GM19023 (cell line): ENCODE results near the gene SYNM.
"Not testable (repeated sequence)": the region's sequence is repeated elsewhere in the genome, so short reads cannot be mapped to it uniquely, and the experiment has no call there.

Source experiments
- ATAC-seq: cut with Tn5 transposase; IDR thresholded peaks from one replicate; pipeline ENCODE4 v1.9.1; 2021; ENCODE audit warnings: mild to moderate bottlenecking, moderate library complexity; ENCODE audit not compliant: unreplicated experiment

SYNM gene

DNA sequence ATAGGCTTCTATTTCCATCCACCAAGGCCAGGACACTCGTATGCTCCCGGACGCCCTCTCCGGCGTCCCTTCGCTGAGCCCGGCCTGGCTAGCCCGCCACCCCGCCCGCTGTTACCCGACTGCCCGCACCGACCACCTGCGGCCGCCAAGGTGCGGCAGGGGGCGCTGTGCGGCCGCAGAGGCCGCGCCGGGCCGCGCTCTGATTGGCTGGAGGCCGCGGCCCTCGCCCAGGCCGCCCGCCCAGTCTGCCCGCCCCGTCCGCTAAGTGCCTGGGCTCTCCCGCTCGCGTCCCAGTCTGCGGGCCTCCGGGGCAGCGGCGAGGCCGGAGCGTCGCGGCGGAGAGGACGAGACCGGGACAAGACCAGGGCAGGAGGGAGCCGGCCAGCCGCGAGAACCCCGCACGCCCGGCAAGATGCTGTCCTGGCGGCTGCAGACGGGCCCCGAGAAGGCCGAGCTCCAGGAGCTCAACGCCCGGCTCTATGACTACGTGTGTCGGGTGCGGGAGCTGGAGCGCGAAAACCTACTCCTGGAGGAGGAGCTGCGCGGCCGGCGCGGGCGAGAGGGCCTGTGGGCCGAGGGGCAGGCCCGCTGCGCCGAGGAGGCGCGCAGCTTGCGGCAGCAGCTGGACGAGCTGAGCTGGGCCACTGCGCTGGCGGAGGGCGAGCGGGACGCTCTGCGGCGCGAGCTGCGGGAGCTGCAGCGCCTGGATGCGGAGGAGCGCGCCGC is at the start of gene SYNM:
TSS of gene SYNM (plus strand) at position 293 of the 726 bp plus-strand sequence. CDS start at position 413, 120 bp downstream.
- peak; percentile 65 for ATAC-seq

GRCh38 chr15:99055555-99056134 is 49.2 kb upstream of the SYNM start:
- no peak for ATAC-seq

- ATAC-seq = no peak
These were observed 47.9 kb upstream of the SYNM start for GRCh38 chr15:99057020-99057419.

GRCh38 chr15:99057697-99058420 is 47.0 kb upstream of the SYNM start:
- no peak for ATAC-seq

DNA sequence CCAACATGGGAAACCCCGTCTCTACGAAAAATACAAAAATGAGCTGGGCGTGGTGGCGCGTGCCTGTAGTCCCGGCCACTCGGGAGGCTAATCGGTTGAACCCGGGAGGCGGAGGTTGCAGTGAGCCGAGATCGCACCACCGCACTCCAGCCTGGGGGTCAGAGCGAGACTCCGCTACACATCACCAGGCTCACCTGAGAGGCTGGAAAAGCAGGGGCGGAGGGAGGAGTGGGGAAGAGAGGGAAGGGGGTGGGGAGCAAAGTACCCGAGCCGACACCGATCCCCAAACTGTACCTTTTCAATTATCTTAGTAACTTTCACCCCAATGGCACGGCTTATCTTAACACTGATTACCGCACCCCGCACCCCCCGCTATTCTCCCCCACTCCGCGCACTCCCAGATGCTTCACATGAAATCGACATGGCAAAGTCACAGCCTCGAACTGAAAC is 46.4 kb upstream of the SYNM start:
- no peak for ATAC-seq

GRCh38 chr15:99059010-99059981 is 45.6 kb upstream of the SYNM start:
- ATAC-seq = peak; percentile 81

DNA sequence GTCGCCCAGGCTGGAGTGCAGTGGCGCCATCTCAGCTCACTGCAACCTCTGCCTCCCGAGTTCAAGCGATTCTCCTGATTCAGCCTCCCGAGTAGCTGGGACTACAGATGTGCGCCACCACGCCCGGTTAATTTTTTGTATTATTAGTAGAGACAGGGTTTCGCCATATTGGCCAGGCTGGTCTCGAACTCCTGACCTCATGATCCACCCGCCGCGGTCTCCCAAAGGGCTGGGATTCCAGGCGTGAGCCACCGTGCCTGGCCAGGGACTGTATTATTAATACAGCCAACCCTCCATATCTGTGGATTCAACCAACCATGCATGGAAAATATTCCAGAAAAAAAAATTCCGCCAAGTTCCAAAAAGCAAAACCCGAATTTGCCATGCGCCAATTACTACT is 44.7 kb upstream of the SYNM start:
- not testable (repeated sequence) for ATAC-seq

- ATAC-seq = no peak
These were observed 42.7 kb upstream of the SYNM start for GRCh38 chr15:99062226-99062625.

- ATAC-seq = no peak
These were observed 36.7 kb upstream of the SYNM start for GRCh38 chr15:99068186-99068585.

- no peak for ATAC-seq
These were observed 34.7 kb upstream of the SYNM start for GRCh38 chr15:99070208-99070607.

- no peak for ATAC-seq
These were observed 33.7 kb upstream of the SYNM start for GRCh38 chr15:99071091-99071680.

- peak; percentile 39 for ATAC-seq
These were observed 31.7 kb upstream of the SYNM start for GRCh38 chr15:99073008-99073717.

DNA sequence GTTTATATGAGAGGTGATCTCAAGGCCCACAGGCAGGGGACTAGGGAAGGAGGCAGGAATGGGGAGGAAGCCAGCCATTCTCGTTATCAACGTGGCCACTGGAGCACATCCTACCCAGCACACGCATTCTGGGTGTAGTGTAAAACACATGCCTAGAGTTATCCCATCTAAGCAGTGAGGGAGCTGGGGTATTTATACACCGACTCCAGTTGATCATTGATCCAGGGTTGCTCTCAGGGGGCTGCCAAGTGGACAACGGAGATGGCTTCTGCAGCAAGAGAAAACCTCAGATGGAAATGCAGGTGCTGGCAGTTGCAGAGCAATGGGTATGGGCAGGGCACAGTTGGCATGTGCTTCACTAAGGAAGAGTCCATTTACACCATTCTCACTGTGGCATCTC is 30.4 kb upstream of the SYNM start:
- no peak for ATAC-seq

DNA sequence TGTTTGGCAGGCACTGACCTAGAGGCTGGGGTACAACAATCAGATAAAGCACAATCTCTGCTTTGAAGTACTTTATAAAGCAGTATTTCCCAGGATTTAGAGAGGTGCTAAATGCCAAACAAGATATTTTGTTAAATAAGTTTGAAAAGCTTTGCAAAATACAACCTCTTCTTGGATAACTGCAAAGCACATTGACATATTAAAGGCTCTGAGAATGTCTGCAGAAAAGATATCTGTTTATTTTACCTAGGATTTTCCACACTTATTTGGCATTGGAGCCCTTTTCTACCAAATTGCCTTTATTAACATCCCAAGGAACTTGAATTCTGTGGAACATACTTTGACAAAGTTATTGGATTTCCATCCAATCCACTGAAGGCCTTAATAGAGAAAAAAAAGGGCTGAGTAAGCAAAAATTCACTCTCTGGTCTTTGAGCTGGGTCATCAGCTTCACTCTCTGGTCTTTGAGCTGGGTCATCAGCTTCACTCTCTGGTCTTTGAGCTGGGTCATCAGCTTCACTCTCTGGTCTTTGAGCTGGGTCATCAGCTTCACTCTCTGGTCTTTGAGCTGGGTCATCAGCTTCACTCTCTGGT is 29.7 kb upstream of the SYNM start:
- ATAC-seq = not testable (repeated sequence)

DNA sequence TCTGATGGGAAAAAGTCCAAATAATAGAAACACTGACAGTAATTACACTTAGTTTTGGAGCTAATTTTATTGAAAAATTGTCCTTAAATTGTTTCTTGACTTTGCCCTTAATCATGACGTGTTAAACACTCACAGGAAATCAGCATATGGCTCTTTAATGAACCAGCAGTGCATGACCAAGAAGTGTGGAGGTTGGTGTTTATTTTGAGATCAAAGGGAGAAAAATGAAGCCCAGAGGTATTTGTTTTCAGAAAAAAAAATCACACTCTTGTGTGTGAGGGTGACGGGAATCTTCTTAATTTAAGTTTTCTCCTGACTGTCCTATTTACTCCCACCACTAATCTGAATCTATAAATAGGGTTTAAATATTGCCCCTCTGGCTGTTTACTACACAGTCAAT is 28.8 kb upstream of the SYNM start:
- no peak for ATAC-seq

DNA sequence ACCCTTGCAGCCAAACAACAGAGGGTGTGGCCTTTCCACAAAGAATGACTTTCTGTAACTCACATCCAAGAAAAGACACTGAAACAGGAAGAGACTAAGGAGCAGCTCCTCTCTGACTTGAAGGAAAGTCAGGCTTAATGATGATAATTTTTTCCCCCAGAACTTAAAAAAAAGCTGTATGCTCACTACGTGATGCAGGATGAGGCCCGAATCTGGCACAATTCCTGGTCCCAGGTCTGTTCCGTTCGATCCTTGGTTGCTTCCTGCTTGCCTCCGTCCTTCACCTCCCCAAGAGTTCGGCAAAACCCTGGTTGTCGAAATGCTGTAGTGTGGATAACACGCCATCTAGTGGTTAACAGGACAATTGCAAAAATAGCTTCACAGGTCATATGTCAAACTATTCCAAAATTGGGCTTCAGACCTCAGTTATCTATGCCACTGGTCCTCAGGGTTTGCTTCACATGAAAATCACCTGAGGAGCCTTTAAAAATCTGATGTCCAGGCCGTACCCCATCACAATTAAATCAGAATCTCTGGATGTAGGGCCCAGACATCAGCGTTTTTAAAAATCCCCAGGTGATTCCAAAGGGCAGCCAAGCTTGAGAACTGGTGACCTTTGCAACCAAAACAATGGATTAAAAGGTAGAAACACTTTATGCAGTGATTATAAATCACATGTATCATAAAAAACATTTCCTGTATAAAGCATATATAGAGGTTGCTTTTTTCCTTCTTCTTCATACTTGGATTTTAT is 28.1 kb upstream of the SYNM start:
- peak; percentile 81 for ATAC-seq

- ATAC-seq = no peak
These were observed 22.1 kb upstream of the SYNM start for GRCh38 chr15:99082798-99083197.

GRCh38 chr15:99084965-99085364 is 19.9 kb upstream of the SYNM start:
- ATAC-seq = no peak
